Heart right ventricle (tissue), 16 donors: ENCODE measurements around the gene TNFRSF14. TPM values are rescaled to one million over a fixed set of nuclear protein-coding genes. Genes with fewer than 3 reads are reported as not detected.

Experiments
- ATAC-seq, 8 donors: fragments of 200-7000 bp; cut with Tn5 transposase; one replicate each; pipeline ENCODE4 v1.9.1; 2020; ENCODE audit warnings: mild to moderate bottlenecking in 8 of 8, moderate library complexity in 8 of 8, moderate number of reproducible peaks in 1 of 8
- DNase-seq, 2 donors: peaks; one replicate each; pipeline ENCODE4 v3.0.0-alpha.2; 2020
- H3K27ac ChIP-seq, 10 donors: fragments of 200-600 bp; sonication (generic) in 2 of 10; one replicate each; pipeline versions ENCODE4 v1.5.0 to v1.8.0; 2020 to 2022; ENCODE audit warnings: mild to moderate bottlenecking in 3 of 10
- H3K27me3 ChIP-seq, 7 donors: fragments of 200-600 bp; one replicate each; pipeline ENCODE4 v1.8.0; 2021 to 2022; ENCODE audit warnings: mild to moderate bottlenecking in 2 of 7
- H3K36me3 ChIP-seq, 9 donors: fragments of 200-600 bp; sonication (generic) in 1 of 9; one replicate each; pipeline versions ENCODE4 v1.5.0 to v1.8.0; 2020 to 2022; ENCODE audit warnings: mild to moderate bottlenecking in 2 of 9
- H3K4me1 ChIP-seq, 9 donors: fragments of 200-600 bp; sonication (generic) in 1 of 9; one replicate each; pipeline versions ENCODE4 v1.5.0 to v1.8.0; 2020 to 2022; ENCODE audit warnings: mild to moderate bottlenecking in 4 of 9
- H3K4me3 ChIP-seq, 10 donors: fragments of 200-600 bp; sonication (generic) in 2 of 10; one replicate each; pipeline versions ENCODE4 v1.5.0 to v1.8.0; 2020 to 2022; ENCODE audit warnings: mild to moderate bottlenecking in 7 of 10, moderate library complexity in 2 of 10
- H3K9me3 ChIP-seq, 11 donors: fragments of 200-600 bp in 10 of 11; sonication (generic) in 2 of 11; one replicate each; pipeline versions ENCODE4 v1.5.0 to v1.8.0; 2013 to 2022; ENCODE audit warnings: mild to moderate bottlenecking in 2 of 11, control low read depth in 1 of 11, moderate library complexity in 1 of 11
- WGBS, 2 donors: extraction: QIAGEN DNeasy Blood & Tissue Kit; methylation state at CpG; one replicate each; pipeline ENCODE4 v1.1.7; 2013; ENCODE audit warnings: inconsistent platforms in 1 of 2; 5-methylcytosine and 5-hydroxymethylcytosine counted together
- intact Hi-C, 10 donors: fragments of 100-400 bp; cut with DNase I; formaldehyde crosslinking; loops; one replicate each; pipeline versions ENCODE4 v1.11.1 to v1.14.2; 2022
- polyA plus RNA-seq, 2 donors: library from polyadenylated mRNA; stranded (reverse); fragments of 200-250 nt; gene quantifications; one replicate each; pipeline ENCODE4 v1.2.3, GENCODE V29; 2013
- total RNA-seq, 10 donors: library from RNA; stranded (reverse); fragmentation: NEBNext Ultra II Directional in 3 of 10; extraction: Animal tissue kit (Norgen Biotek cat#: 25700) in 3 of 10; gene quantifications; one replicate each; pipeline versions ENCODE4 v1.2.1 to v1.2.4, GENCODE V29; 2021 to 2023
- TF ChIP-seq, protein P1 (sequence below), 9 donors: fragments of 200-600 bp; sonication (generic) in 2 of 9; IDR thresholded peaks; one replicate each; pipeline versions ENCODE4 v1.5.0 to v1.8.0; 2021 to 2022; ENCODE audit warnings: antibody characterized with exemption in 9 of 9, mild to moderate bottlenecking in 5 of 9, moderate library complexity in 1 of 9
- donor health status: Arrhythmogenic right ventricular cardiomyopathy.
- donor health status: ischemic (EF 13 %, LVEDD 7.1; RV severe dilation, severe dysfunction).
- donor health status: healthy with polysubstance abuse.
- donor health status: DM: no; HTN: yes; CAD: no.
- donor health status: DM: no; HTN: no; CAD: no.
- donor health status: ischemic (EF 25% LVEDD 6.9; RV normal size, moderate dysfunction).
- donor health status: ischemic (EF 25% LVEDD 5.7; RV mildly dilated, moderate dysfunction).
- donor health status: healthy.
- donor health status: DM: yes; HTN: yes; CAD: no.
- donor health status: Ischemic cardiomyopathy.
- donor health status: ischemic (EF 35%, LVEDD 5.7; RV mildly dilated, moderate dysfunction).
- donor health status: nonischemic (EF 11% LVEDD 7.7; RV severe dilation, severe dysfunction).
- donor health status: DM: yes; HTN: yes; CAD: no.
- donor health status: PGD.
- donor health status: ischemic (EF 29% LVEDD 5.4; RV normal size, mild dysfunction).
- donor health status: nonischemic (EF 23%, LVEDD 6.1; RV moderate dilation, normal function).

Gene TNFRSF14
- total and polyA plus RNA-seq, 12 donors = 7.5 to 59.6 (median 14.7) TPM

- Histone ChIP-seq H3K36me3 (peaks cover 24 to 78% (median 50%) of the 10 kb centered on the region in 9 donors), H3K27me3 (no peaks in the 10 kb centered on the region), H3K4me1 (peaks cover 8 to 27% (median 19%) of the 10 kb centered on the region in 9 donors), H3K4me3 (no peak overlapping the region), H3K27ac (no peak overlapping the region), H3K9me3 (no peaks in the 10 kb centered on the region)
- DNase-seq = no peak
- TF ChIP-seq, protein P1, sequence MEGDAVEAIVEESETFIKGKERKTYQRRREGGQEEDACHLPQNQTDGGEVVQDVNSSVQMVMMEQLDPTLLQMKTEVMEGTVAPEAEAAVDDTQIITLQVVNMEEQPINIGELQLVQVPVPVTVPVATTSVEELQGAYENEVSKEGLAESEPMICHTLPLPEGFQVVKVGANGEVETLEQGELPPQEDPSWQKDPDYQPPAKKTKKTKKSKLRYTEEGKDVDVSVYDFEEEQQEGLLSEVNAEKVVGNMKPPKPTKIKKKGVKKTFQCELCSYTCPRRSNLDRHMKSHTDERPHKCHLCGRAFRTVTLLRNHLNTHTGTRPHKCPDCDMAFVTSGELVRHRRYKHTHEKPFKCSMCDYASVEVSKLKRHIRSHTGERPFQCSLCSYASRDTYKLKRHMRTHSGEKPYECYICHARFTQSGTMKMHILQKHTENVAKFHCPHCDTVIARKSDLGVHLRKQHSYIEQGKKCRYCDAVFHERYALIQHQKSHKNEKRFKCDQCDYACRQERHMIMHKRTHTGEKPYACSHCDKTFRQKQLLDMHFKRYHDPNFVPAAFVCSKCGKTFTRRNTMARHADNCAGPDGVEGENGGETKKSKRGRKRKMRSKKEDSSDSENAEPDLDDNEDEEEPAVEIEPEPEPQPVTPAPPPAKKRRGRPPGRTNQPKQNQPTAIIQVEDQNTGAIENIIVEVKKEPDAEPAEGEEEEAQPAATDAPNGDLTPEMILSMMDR (IDR thresholded peaks at IDR 0.05) = no peak
- intact Hi-C loops = loop anchor here in 2 of 10 donors (10.0 kb wide), 1 partner anchor 125 kb away; no protein-coding TSS in a partner anchor
- no peak for ATAC-seq
- WGBS, 2 donors = 91 to 95% methylated on average over 29 to 30 of the region's 30 CpGs
Observed at GRCh38 chr1:2519729-2520128, 36.4 kb upstream of the TNFRSF14 start.

DNA sequence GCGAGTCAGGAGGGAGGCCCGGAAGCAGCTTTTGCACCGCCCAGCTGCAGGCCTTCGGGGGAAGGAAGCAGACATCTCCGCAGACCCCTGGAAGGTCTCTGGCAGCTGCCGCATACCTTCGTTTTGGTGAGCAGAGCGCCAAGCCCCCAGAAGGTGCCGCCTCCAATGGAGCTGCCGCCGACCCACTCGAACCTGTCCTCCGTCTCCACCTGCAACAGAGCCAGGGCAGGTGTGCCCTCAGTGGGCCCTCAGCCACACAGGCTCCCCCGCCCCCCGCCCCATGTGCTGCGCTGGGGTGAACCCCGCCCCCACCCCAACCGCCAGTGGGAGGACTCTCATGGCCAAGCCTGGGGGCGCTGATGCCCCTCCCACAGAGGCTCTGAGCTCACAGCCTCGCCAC, 36.0 kb upstream of the TNFRSF14 start:
- Histone ChIP-seq H3K27me3 (no peaks in the 10 kb centered on the region), H3K27ac (no peak overlapping the region), H3K4me1 (peaks cover 10 to 32% (median 23%) of the 10 kb centered on the region in 9 donors), H3K4me3 (no peak overlapping the region), H3K9me3 (no peaks in the 10 kb centered on the region), H3K36me3 (peaks cover 20 to 73% (median 50%) of the 10 kb centered on the region in 9 donors)
- 95 to 96% methylated on average over 16 to 20 of the region's 20 CpGs for WGBS, 2 donors
- ATAC-seq = no peak
- TF ChIP-seq, protein P1 (IDR thresholded peaks at IDR 0.05) = no peak
- no peak for DNase-seq
- intact Hi-C loops = loop anchor here in 2 of 10 donors (10.0 kb wide), 1 partner anchor 125 kb away; no protein-coding TSS in a partner anchor

- ATAC-seq (no peak), DNase-seq (no peak)
- Histone ChIP-seq H3K27ac (no peak overlapping the region), H3K9me3 (no peaks in the 10 kb centered on the region), H3K4me3 (no peak overlapping the region), H3K36me3 (peaks cover 18 to 67% (median 50%) of the 10 kb centered on the region in 9 donors), H3K4me1 (peaks cover 12 to 37% (median 28%) of the 10 kb centered on the region in 9 donors), H3K27me3 (no peaks in the 10 kb centered on the region)
- WGBS, 2 donors = 74 to 76% methylated on average over 21 of the region's 21 CpGs
- intact Hi-C loops = loop anchor here in 2 of 10 donors (10.0 kb wide), 1 partner anchor 124 kb away; no protein-coding TSS in a partner anchor
- TF ChIP-seq, protein P1 (IDR thresholded peaks at IDR 0.05) = no peak
Observed at GRCh38 chr1:2520806-2521205, 35.4 kb upstream of the TNFRSF14 start.

DNA sequence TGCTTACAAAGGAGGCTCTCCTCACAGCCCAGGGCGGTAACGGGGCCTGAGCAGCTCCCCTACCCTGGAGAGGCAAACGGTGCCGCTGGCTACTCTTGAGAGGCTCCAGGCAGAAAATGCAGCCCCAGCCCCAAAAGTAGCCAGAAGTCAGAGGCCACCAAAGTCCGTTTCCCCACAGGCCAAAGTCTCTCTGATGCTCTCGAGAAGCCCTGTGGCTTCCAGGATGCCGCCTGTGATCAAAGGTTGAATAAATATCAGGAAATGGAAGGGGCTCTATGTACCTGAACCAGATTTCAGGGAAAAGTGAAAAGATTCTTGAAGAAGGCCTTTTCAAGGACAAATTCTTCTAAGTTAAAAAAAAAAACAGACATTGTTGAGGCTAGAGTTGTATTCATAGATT, 33.9 kb upstream of the TNFRSF14 start:
- intact Hi-C loops = loop anchor here in 2 of 10 donors (10.0 kb wide), 1 partner anchor 123 kb away; no protein-coding TSS in a partner anchor
- no peak for ATAC-seq

More for the DNA sequence above, 33.9 kb upstream of the TNFRSF14 start:
- H3K4me1 ChIP-seq = peaks cover 18 to 44% (median 35%) of the 10 kb centered on the region in 9 donors
- no peaks in the 10 kb centered on the region for H3K9me3 ChIP-seq
- H3K36me3 ChIP-seq = peaks cover 14 to 53% (median 38%) of the 10 kb centered on the region in 9 donors
- no peak overlapping the region for H3K4me3 ChIP-seq
- no peak for DNase-seq
- H3K27ac ChIP-seq = no peak overlapping the region
- peaks cover 0 to 4% (median 0%) of the 10 kb centered on the region in 7 donors for H3K27me3 ChIP-seq
- TF ChIP-seq, protein P1 (IDR thresholded peaks at IDR 0.05) = no peak
- 86% methylated on average over 7 of the region's 7 CpGs for WGBS, 2 donors
